Psoas muscle (tissue), 8 donors: ENCODE measurements around the gene DDR1. TPM values are rescaled to one million over a fixed set of nuclear protein-coding genes. Genes with fewer than 3 reads are reported as not detected.

Source experiments
- ATAC-seq, 4 donors: fragments of 200-7000 bp; cut with Tn5 transposase; one replicate each; pipeline ENCODE4 v1.9.1; 2020; ENCODE audit warnings: moderate library complexity in 3 of 4, mild to moderate bottlenecking in 2 of 4
- DNase-seq, 2 donors: peaks; one replicate each; pipeline ENCODE4 v3.0.0-alpha.2; 2020
- H3K27ac ChIP-seq: fragments of 200-600 bp; one replicate; pipeline ENCODE4 v1.8.0; 2022
- H3K27me3 ChIP-seq, 3 donors: fragments of 200-600 bp in 1 of 3; one replicate each; pipeline versions ENCODE4 v1.6.1 to v1.8.0; 2013 to 2022; ENCODE audit warnings: low read length in 2 of 3, mild to moderate bottlenecking in 2 of 3, moderate library complexity in 1 of 3; ENCODE audit not compliant: insufficient read depth in 3 of 3
- H3K36me3 ChIP-seq, 2 donors: fragments of 200-600 bp in 1 of 2; one replicate each; pipeline versions ENCODE4 v1.6.1 to v1.8.0; 2013 to 2022; ENCODE audit warnings: low read depth in 1 of 2, mild to moderate bottlenecking in 1 of 2, moderate library complexity in 1 of 2; ENCODE audit not compliant: insufficient read depth in 1 of 2
- H3K4me1 ChIP-seq: fragments of 200-600 bp; one replicate; pipeline ENCODE4 v1.8.0; 2022
- H3K4me3 ChIP-seq: fragments of 200-600 bp; one replicate; pipeline ENCODE4 v1.8.0; 2022; ENCODE audit warnings: mild to moderate bottlenecking
- H3K9me3 ChIP-seq: fragments of 200-600 bp; one replicate; pipeline ENCODE4 v1.8.0; 2022
- WGBS, 3 donors: extraction: QIAGEN DNeasy Blood & Tissue Kit; methylation state at CpG; one replicate each; pipeline versions ENCODE4 v1.1.6 to v1.1.7; 2013; 5-methylcytosine and 5-hydroxymethylcytosine counted together
- intact Hi-C, 2 donors: fragments of 100-400 bp; cut with DNase I; formaldehyde crosslinking; loops; one replicate each; pipeline versions ENCODE4 v1.11.0 to v1.14.2; 2022
- polyA plus RNA-seq, 3 donors: library from polyadenylated mRNA; stranded (reverse); fragments of 200-250 nt; gene quantifications; one replicate each; pipeline ENCODE4 v1.2.3, GENCODE V29; 2013
- total RNA-seq, 4 donors: library from RNA; stranded (reverse); fragmentation: NEBNext Ultra II Directional in 2 of 4; extraction: Animal tissue kit (Norgen Biotek cat#: 25700) in 2 of 4; gene quantifications; one replicate each; pipeline versions ENCODE4 v1.2.1 to v1.2.4, GENCODE V29; 2021 to 2023
- TF ChIP-seq, protein P1 (sequence below): fragments of 200-600 bp; IDR thresholded peaks from one replicate; pipeline ENCODE4 v1.8.0; 2022; ENCODE audit warnings: antibody characterized with exemption
- donor health status: healthy with polysubstance abuse.
- donor health status: DM: no; HTN: no; CAD: no; lungs with moderate emphysema.
- donor health status: Bipolar disorder and iron deficiency.
- donor health status: healthy.
- donor health status: DM: yes; HTN: yes; CAD: no.
- donor health status: DM: no; HTN: no; CAD: no.
- donor health status: DM: no; HTN: no; CAD: no.
- donor health status: DM: yes; HTN: yes; CAD: no.

The DDR1 gene
- total and polyA plus RNA-seq, 7 donors = 2.2 to 129 (median 26.3) TPM

DNA sequence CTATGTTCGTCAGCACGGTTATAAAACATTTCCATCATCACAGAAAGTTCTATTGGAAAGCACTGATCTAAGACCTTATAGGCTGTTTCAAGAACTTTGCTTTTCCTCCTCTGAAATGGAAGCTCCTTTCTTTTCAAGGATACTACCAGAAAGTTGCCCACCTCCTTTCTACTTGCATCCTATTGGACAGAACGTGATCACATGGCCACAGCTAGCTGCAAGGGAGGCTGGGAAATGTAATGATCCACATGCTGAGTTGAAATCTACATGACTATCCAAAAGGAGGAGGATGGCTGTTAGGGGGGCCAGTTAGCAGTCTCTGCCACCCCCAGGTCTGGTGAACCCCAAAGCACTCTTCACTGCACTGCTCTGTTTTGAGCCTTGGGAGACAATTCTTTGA is 44.4 kb downstream of the DDR1 start:
- TF ChIP-seq, protein P1, sequence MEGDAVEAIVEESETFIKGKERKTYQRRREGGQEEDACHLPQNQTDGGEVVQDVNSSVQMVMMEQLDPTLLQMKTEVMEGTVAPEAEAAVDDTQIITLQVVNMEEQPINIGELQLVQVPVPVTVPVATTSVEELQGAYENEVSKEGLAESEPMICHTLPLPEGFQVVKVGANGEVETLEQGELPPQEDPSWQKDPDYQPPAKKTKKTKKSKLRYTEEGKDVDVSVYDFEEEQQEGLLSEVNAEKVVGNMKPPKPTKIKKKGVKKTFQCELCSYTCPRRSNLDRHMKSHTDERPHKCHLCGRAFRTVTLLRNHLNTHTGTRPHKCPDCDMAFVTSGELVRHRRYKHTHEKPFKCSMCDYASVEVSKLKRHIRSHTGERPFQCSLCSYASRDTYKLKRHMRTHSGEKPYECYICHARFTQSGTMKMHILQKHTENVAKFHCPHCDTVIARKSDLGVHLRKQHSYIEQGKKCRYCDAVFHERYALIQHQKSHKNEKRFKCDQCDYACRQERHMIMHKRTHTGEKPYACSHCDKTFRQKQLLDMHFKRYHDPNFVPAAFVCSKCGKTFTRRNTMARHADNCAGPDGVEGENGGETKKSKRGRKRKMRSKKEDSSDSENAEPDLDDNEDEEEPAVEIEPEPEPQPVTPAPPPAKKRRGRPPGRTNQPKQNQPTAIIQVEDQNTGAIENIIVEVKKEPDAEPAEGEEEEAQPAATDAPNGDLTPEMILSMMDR = no peak
- Histone ChIP-seq H3K27me3 (no peaks in the 10 kb centered on the region), H3K4me1 (peaks cover 7% of the 10 kb centered on the region), H3K4me3 (no peak overlapping the region), H3K36me3 (peaks cover 0 to 28% of the 10 kb centered on the region in 2 donors), H3K9me3 (peaks cover 10% of the 10 kb centered on the region), H3K27ac (no peak overlapping the region)
- ATAC-seq (no peak), DNase-seq (no peak)
- intact Hi-C loops = no loop called here
- WGBS, 3 donors = 88 to 97% (median 96%) methylated on average over 3 of the region's 3 CpGs

GRCh38 chr6:30930506-30930905 is 46.2 kb downstream of the DDR1 start:
- no peak overlapping the region for H3K4me3 ChIP-seq
- H3K27ac ChIP-seq = no peak overlapping the region
- peaks cover 10% of the 10 kb centered on the region for H3K9me3 ChIP-seq
- intact Hi-C loops = no loop called here
- no peak for DNase-seq
- TF ChIP-seq, protein P1 = no peak
- no peaks in the 10 kb centered on the region for H3K27me3 ChIP-seq
- H3K4me1 ChIP-seq = peaks cover 7% of the 10 kb centered on the region
- ATAC-seq = no peak
- peaks cover 0 to 9% of the 10 kb centered on the region in 2 donors for H3K36me3 ChIP-seq
- WGBS, 3 donors = 88 to 91% (median 90%) methylated on average over 4 of the region's 4 CpGs

DNA sequence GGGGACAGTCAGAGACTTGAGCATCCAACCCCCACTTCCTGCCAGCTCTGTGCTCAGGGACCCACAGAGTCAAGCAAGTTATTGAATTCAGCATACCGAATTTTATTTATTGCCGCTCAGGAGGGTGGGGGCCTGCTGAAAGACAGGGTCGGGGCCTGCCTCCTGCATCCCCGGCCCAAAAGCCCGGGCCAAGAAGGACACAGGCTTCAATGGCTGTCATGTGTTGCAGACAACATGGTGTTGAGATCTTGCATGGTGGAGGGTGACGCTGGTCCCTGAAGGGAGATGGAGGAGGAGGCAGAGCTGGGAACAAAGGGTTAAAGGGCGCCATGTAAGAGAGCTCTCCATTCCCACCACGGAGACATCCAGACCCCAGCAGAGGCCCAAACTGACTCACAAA is 47.0 kb downstream of the DDR1 start:
- TF ChIP-seq, protein P1 = no peak
- Histone ChIP-seq H3K4me3 (no peak overlapping the region), H3K4me1 (peaks cover 7% of the 10 kb centered on the region), H3K27ac (no peak overlapping the region), H3K9me3 (peaks cover 10% of the 10 kb centered on the region), H3K36me3 (peaks cover 0 to 2% of the 10 kb centered on the region in 2 donors), H3K27me3 (no peaks in the 10 kb centered on the region)
- intact Hi-C loops = no loop called here
- WGBS, 3 donors = 56 to 65% (median 58%) methylated on average over 8 of the region's 8 CpGs
- ATAC-seq = no peak
- no peak for DNase-seq

DNA sequence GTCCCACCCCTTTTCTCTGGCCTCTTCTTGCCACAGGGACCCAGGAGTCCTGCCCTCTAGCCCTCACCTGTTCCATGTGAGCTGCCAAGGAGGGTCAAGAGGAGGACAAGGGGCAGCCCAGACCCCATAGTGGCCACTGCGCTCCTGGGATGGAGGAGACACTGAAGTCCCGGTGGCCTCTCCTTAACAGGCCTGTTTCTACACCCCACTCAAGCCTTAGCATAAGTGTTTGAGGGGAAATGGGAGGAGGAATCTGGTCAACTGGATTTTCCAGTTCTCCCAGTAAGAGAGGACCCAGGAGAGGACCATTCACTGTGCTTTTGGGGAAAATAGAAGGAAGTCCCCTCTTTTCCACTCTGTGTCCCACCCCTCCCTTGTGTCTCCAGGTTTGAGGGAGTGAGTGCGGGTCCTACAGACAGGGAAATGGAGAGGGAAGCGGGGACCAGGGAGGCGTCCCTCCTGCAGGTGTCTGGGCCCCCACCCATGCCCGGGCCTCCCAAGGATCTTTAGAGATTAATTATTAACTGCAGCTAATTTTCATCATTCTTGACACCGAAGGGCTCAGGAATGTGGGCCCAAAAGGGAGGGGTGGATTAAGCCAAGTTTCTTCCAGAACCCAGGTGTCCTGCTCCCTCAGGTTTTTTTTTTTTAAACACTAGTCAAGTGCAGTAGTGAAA is 47.8 kb downstream of the DDR1 start, which contains the start of gene SFTA2:
Gene SFTA2, minus strand, starts transcription at position 202 of the 677 bp plus-strand sequence. Its CDS starts 74 bp downstream, at position 128.
- TF ChIP-seq, protein P1 = no peak
- H3K27ac ChIP-seq = no peak within 1 kb of the TSS
- no peaks in the 10 kb centered on the region for H3K36me3 ChIP-seq
- no peak for ATAC-seq
- H3K4me3 ChIP-seq = no peak within 1 kb of the TSS
- intact Hi-C loops = no loop called here
- DNase-seq = no peak
- peaks cover 10% of the 10 kb centered on the region for H3K9me3 ChIP-seq
- H3K4me1 ChIP-seq = peaks cover 2% of the 10 kb centered on the region
- H3K27me3 ChIP-seq = no peaks in the 10 kb centered on the region
- 81 to 89% (median 88%) methylated on average over 7 of the region's 7 CpGs for WGBS, 3 donors
